Epithelial cell of esophagus (primary cell): Measurements from ENCODE around the gene PEF1.

Source experiments
- DNase-seq: peaks from one replicate; pipeline ENCODE4 v3.0.0; 2010; ENCODE audit warnings: low read depth
- H3K4me3 ChIP-seq: 2 replicates; pipeline ENCODE4 v1.5.1; 2011; ENCODE audit warnings: mild to moderate bottlenecking, low read length, control low read depth
- CTCF ChIP-seq: IDR thresholded peaks from 2 replicates; pipeline ENCODE4 v1.5.1; 2011; ENCODE audit warnings: low read depth, mild to moderate bottlenecking, low read length, control low read depth, inconsistent platforms; ENCODE audit not compliant: insufficient read depth; ENCODE audit errors: missing control alignments

PEF1 gene, protein sequence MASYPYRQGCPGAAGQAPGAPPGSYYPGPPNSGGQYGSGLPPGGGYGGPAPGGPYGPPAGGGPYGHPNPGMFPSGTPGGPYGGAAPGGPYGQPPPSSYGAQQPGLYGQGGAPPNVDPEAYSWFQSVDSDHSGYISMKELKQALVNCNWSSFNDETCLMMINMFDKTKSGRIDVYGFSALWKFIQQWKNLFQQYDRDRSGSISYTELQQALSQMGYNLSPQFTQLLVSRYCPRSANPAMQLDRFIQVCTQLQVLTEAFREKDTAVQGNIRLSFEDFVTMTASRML

DNA sequence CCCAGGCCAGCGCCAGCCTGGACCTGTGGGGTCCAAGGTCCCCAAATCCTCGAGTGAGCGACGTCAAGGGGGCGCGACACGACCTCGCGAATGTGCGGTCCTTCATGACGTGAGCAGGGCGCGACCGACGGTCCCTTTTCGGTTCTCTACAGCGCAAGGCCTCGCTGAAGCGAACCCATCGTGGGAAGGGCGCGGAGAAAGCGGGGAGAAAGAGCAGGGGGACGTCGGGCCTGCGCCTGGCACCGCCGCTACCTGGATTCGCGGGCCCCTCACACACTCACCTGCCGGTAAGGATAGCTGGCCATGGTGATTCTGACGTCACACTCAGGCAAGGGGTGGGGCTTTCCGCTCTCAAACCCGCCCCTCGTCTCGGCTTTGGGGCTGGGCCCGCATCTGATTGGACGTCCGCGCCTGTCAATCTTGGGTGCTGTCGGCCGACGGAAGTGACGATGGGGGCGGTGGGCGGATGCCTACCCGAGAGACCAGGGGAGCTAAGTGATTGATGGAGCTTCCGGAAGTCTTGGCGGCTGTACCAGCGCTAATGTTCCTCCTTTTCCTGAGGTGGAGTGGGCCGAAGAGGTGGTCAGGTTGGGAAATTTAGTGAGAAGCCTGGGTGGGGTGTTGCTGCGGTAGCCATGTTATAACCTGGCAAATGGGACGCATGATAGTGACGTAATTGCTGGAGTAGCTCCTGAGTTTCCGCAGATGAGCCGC is at the start of gene PEF1:
Gene PEF1 (minus strand): TSS at position 317 of the 714 bp plus-strand sequence. CDS start 12 bp downstream, at position 305.
- no peak for TF ChIP-seq CTCF
- DNase-seq = peak; percentile 99
- H3K4me3 ChIP-seq = peak within 1 kb of the TSS; percentile 93

GRCh38 chr1:31693231-31693630 is 48.6 kb upstream of the PEF1 start:
- DNase-seq = no peak
- TF ChIP-seq CTCF = no peak
- no peak overlapping the region for H3K4me3 ChIP-seq

DNA sequence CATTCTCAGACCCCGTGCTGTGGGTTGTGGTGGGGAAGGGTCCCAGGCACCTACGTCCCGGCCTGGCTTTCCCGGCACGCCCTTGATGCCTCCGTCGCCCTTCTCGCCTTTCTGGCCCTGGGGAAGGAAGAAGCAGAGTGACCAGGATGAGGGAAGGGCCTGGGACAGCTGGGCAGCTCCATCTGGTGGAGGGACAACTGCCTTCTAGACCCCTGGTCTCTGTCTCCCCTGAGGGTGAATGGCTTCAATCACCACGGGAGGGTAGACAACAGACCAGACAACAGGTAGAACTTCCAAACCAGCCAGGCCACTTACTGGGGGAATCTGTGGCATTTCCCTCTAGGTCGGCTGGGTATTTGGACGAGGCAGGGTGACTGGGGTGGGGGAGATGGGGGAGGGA is 47.3 kb upstream of the PEF1 start:
- TF ChIP-seq CTCF = no peak
- H3K4me3 ChIP-seq = no peak overlapping the region
- no peak for DNase-seq

DNA sequence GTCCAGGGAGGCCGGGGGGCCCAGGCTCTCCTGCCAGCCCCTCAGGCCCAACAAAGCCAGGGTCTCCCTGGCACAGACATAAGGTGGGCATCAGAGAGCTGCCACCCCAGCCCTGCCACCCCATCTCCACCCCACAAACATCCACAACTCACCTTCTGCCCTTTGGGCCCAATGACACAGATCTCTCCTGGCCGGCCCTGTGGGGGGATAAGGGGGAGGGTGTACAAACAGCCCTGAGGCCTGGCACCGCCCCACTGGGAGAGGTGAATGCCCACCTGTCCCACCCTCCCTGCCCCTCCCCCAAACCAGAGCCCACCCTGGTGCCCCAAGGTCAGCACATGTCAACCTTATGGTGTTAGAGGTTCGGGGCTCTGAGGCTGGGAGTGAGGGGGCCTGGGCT is 46.8 kb upstream of the PEF1 start:
- H3K4me3 ChIP-seq = no peak overlapping the region
- TF ChIP-seq CTCF = no peak
- DNase-seq = no peak

- no peak for DNase-seq
- no peak for TF ChIP-seq CTCF
- no peak overlapping the region for H3K4me3 ChIP-seq
Measured at GRCh38 chr1:31690921-31691320, 46.2 kb upstream of the PEF1 start.

- no peak overlapping the region for H3K4me3 ChIP-seq
- TF ChIP-seq CTCF = no peak
- peak; percentile 97 for DNase-seq
Measured at GRCh38 chr1:31689854-31690253, 45.2 kb upstream of the PEF1 start.
